OCI-LY3 (cell line): Measurements from ENCODE around the gene CD28.

Experiments
- H2AFZ ChIP-seq: fragments of 200-600, 300-600 bp; shearing (Covaris generic); 2 replicates; pipeline ENCODE4 v1.6.0; 2014; ENCODE audit warnings: antibody characterized with exemption, low read depth, low read length
- H3K27ac ChIP-seq: fragments of 200-600, 300-600 bp; sonication (generic); 2 replicates; pipeline ENCODE4 v1.5.1; 2014; ENCODE audit warnings: mild to moderate bottlenecking, low read length, moderate library complexity, mixed read lengths
- H3K27me3 ChIP-seq: fragments of 200-600, 300-600 bp; sonication (generic); 2 replicates; pipeline ENCODE4 v1.6.1; 2014; ENCODE audit warnings: low read depth, low read length, mixed read lengths
- H3K36me3 ChIP-seq: fragments of 200-600, 300-600 bp; sonication (generic); replicated peaks from 2 replicates; pipeline ENCODE3; 2014; ENCODE audit warnings: low read depth, low read length, mixed read lengths
- H3K4me1 ChIP-seq: fragments of 300-600, 200-600 bp; sonication (generic); 2 replicates; pipeline ENCODE4 v1.6.1; 2014; ENCODE audit warnings: low read length, mixed read lengths
- H3K4me2 ChIP-seq: fragments of 200-600, 300-600 bp; sonication (generic); 2 replicates; pipeline ENCODE4 v1.6.1; 2014; ENCODE audit warnings: low read length, mixed read lengths
- H3K4me3 ChIP-seq: fragments of 300-600, 200-600 bp; sonication (generic); 2 replicates; pipeline ENCODE4 v1.5.1; 2014; ENCODE audit warnings: antibody characterized with exemption, mild to moderate bottlenecking, low read length, moderate library complexity
- H3K79me2 ChIP-seq: fragments of 300-600, 200-600 bp; shearing (Covaris generic); 2 replicates; pipeline ENCODE4 v1.6.1; 2014; ENCODE audit warnings: mild to moderate bottlenecking, low read length, mixed read lengths
- H3K9ac ChIP-seq: fragments of 300-600, 200-600 bp; shearing (Covaris generic); 2 replicates; pipeline ENCODE4 v1.6.0; 2014; ENCODE audit warnings: mild to moderate bottlenecking, low read length, moderate library complexity
- H3K9me3 ChIP-seq: fragments of 200-600, 300-600 bp; shearing (Covaris generic); 2 replicates; pipeline ENCODE4 v1.6.1; 2014; ENCODE audit warnings: low read length, mixed read lengths; ENCODE audit not compliant: insufficient read depth
- H4K20me1 ChIP-seq: fragments of 200-600, 300-600 bp; sonication (generic); 2 replicates; pipeline ENCODE4 v1.6.1; 2016; ENCODE audit warnings: low read length, mixed read lengths; ENCODE audit not compliant: insufficient read depth
- EZH2phosphoT487 ChIP-seq: fragments of 200-600 bp; shearing (Covaris generic); IDR thresholded peaks from 2 replicates; pipeline ENCODE4 v1.6.1; 2018; ENCODE audit warnings: antibody characterized with exemption, mixed run types, low read depth
- TF ChIP-seq, protein P1 (sequence below): fragments of 200-600, 300-600 bp; sonication (generic); IDR thresholded peaks from 2 replicates; pipeline ENCODE4 v1.5.1; 2014; ENCODE audit warnings: antibody characterized with exemption, low read length, low read depth

CD28 gene

DNA sequence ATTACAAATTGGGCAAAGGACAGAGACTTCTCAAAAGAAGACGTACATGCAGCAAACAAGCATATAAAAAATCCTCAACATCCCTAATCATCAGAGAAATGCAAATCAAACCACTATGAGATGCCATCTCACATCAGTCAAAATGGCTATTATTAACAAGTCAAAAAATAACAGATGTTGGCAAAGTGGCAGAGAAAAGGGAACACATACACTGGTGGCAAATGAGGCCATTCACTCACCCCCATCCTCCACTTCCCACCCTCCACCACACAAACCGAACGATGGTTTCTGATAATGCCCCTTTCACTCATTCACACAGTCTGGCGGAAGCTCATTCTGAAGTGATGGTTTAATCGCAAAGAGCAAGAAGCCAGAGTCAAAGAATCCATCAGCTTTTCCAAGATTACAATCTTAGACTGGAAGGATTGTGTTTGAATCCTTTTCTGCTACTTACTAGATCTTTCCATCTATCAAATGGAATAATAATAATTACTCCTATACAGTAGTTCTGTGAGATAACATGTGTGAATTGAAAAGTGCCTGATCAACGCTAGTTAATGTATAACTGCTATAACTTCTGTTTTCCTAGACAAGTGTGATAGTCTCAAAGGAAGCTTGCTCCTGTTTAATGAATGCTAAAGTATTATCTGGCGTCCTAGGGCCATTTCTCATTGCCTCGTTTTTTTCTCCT is 16.9 kb upstream of the CD28 start:
- TF ChIP-seq EZH2phosphoT487: no peak
- TF ChIP-seq, protein P1, sequence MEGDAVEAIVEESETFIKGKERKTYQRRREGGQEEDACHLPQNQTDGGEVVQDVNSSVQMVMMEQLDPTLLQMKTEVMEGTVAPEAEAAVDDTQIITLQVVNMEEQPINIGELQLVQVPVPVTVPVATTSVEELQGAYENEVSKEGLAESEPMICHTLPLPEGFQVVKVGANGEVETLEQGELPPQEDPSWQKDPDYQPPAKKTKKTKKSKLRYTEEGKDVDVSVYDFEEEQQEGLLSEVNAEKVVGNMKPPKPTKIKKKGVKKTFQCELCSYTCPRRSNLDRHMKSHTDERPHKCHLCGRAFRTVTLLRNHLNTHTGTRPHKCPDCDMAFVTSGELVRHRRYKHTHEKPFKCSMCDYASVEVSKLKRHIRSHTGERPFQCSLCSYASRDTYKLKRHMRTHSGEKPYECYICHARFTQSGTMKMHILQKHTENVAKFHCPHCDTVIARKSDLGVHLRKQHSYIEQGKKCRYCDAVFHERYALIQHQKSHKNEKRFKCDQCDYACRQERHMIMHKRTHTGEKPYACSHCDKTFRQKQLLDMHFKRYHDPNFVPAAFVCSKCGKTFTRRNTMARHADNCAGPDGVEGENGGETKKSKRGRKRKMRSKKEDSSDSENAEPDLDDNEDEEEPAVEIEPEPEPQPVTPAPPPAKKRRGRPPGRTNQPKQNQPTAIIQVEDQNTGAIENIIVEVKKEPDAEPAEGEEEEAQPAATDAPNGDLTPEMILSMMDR: no peak
- Histone ChIP-seq H4K20me1 (0 out of 2 replicates have a peak, but pooled peaks cover 3% of the 10 kb centered on the region), H3K27me3 (peaks cover 82% of the 10 kb centered on the region), H3K4me2 (peak overlapping the region; percentile 91), H3K27ac (peak overlapping the region; percentile 11; the same call in 1 of the 2 replicates), H3K4me1 (peaks cover 53% of the 10 kb centered on the region), H2AFZ (no peak overlapping the region), H3K9ac (0 out of 2 replicates have a peak overlapping the region, but pooled peaks have one; percentile 16), H3K4me3 (peak overlapping the region; percentile 64), H3K79me2 (no peaks in the 10 kb centered on the region), H3K36me3 (no peaks in the 10 kb centered on the region), H3K9me3 (no peaks in the 10 kb centered on the region)

DNA sequence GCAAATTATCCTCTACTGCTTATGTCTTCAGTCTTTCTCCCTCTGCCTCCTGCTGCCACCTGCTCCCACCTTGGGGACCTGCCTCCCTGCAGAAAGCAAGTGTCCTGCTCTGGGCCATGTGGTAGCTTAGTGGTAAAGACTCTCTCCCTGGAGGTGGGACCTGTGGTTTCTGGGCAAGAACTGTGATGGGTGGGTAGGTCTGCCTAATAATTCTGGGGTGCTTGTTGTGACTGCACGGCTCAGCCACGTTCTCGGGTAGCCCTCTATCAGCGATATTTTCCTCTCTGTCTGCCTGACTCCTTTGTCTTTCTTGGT is 16.4 kb upstream of the CD28 start:
- peak overlapping the region; percentile 91 for H3K4me2 ChIP-seq
- no peak overlapping the region for H3K9ac ChIP-seq
- H2AFZ ChIP-seq: no peak overlapping the region
- TF ChIP-seq, protein P1: no peak
- TF ChIP-seq EZH2phosphoT487: no peak
- H3K4me1 ChIP-seq: peaks cover 55% of the 10 kb centered on the region
- peak overlapping the region; percentile 64 for H3K4me3 ChIP-seq
- H3K36me3 ChIP-seq: no peaks in the 10 kb centered on the region
- H3K27me3 ChIP-seq: peaks cover 82% of the 10 kb centered on the region
- H3K9me3 ChIP-seq: no peaks in the 10 kb centered on the region
- H4K20me1 ChIP-seq: 0 out of 2 replicates have a peak, but pooled peaks cover 3% of the 10 kb centered on the region
- no peaks in the 10 kb centered on the region for H3K79me2 ChIP-seq
- H3K27ac ChIP-seq: no peak overlapping the region

DNA sequence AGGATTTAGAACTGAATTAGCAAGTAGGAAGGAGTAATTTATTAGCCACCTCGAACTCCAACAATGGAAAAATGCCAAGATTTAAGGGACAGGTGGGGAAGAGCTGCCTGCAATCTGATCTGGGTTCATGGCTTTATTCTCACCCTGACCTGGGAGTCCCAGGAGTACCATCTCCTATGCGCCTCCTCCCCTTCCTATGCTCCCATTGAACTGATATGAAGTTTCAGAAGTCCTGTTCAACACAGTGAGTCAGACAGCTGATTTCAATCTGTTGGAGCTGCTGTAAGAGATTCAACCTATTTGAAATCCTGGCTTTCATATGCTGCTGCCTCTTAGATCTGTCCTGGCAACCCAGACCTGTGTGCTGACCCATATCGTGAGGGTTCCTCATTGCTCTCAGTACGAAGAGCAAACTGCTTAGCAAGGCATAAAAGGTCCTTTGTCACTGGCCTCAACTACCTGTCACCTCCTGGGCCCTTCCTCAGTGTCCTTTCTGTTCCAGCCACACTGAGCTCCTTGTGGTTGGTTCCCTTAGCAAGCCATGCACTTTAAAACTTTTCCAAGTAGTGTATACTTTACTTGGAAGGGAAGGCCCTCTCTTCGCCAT is 15.9 kb upstream of the CD28 start:
- H3K4me1 ChIP-seq: peaks cover 55% of the 10 kb centered on the region

DNA sequence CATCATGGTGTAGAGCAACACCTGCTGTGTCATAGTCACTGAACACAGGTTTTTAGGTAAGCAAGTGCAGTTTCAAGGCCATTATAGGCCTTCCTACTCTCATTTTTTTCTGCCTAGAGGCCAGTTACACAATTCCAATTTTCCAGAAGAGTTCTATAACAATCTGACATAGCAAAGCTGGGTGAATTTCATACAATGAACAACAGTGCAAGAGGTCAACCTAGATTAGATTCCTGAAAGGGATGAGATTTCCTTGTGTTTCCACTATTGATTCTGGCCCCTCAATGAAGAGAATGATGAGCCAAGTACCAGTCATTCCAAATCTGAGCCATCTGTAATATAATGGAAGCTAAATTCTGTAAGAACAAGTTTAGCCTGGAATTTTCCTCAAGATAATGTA is 15.3 kb upstream of the CD28 start:
- peaks cover 77% of the 10 kb centered on the region for H3K27me3 ChIP-seq
- no peak overlapping the region for H3K4me3 ChIP-seq
- H4K20me1 ChIP-seq: 0 out of 2 replicates have a peak, but pooled peaks cover 3% of the 10 kb centered on the region
- no peaks in the 10 kb centered on the region for H3K36me3 ChIP-seq
- no peaks in the 10 kb centered on the region for H3K79me2 ChIP-seq
- no peaks in the 10 kb centered on the region for H3K9me3 ChIP-seq
- no peak overlapping the region for H3K27ac ChIP-seq
- TF ChIP-seq, protein P1: no peak
- TF ChIP-seq EZH2phosphoT487: no peak
- no peak overlapping the region for H2AFZ ChIP-seq
- H3K9ac ChIP-seq: no peak overlapping the region
- peaks cover 55% of the 10 kb centered on the region for H3K4me1 ChIP-seq
- H3K4me2 ChIP-seq: no peak overlapping the region

More for the DNA sequence above, 15.9 kb upstream of the CD28 start:
- H3K27me3 ChIP-seq: peaks cover 82% of the 10 kb centered on the region
- 0 out of 2 replicates have a peak, but pooled peaks cover 3% of the 10 kb centered on the region for H4K20me1 ChIP-seq
- TF ChIP-seq EZH2phosphoT487: no peak
- TF ChIP-seq, protein P1: no peak
- H3K4me3 ChIP-seq: peak overlapping the region; percentile 64; the same call in 1 of the 2 replicates
- H3K9ac ChIP-seq: no peak overlapping the region
- no peak overlapping the region for H3K27ac ChIP-seq
- H3K79me2 ChIP-seq: no peaks in the 10 kb centered on the region
- peak overlapping the region; percentile 91 for H3K4me2 ChIP-seq
- H3K36me3 ChIP-seq: no peaks in the 10 kb centered on the region
- H2AFZ ChIP-seq: no peak overlapping the region
- H3K9me3 ChIP-seq: no peaks in the 10 kb centered on the region
